Measurements from ENCODE around the gene AGPS. TPM values are rescaled to one million over a fixed set of nuclear protein-coding genes. Genes with fewer than 3 reads are reported as not detected.

The AGPS gene
- total and polyA plus RNA-seq, 2 of the 13 experiments (the other 11 are each of a cell fraction or from before 2014, with no cell fraction given), result 39.4 to 99.0 TPM

GRCh38 chr2:177582000-177582399 is 189.4 kb downstream of the AGPS start:
- 0 out of 2 replicates have a peak, but pooled peaks have one; percentile 18 for TF ChIP-seq ZNF24 (IDR thresholded peaks at IDR 0.05)
- TF ChIP-seq MXD4 (CRISPR knock-in tag; IDR thresholded peaks at IDR 0.05), result no peak
- in situ Hi-C loops (cut with HindIII; ENCODE audit: extremely low pct_ligation_motif_present, low pct_unique_long_range_greater_than_20kb) (no loop called here), intact Hi-C loops (cut with micrococcal nuclease; ENCODE audit: unreplicated experiment) (no loop called here)
- CTCF ChIA-PET (ENCODE audit: low intra/inter-chr PET ratio, low total read pairs), result no interaction called here
- DNase-seq (ENCODE audit: low spot score) (no peak), FAIRE-seq (no peak), ATAC-seq (no peak)
- no peaks in the 10 kb centered on the region; a peak in 1 of 5 replicates for H3K27me3 ChIP-seq (ENCODE audit: control insufficient read depth in 1 of 2, insufficient read depth in 2 of 2, low read length in 2 of 2)
- H3K9ac ChIP-seq (ENCODE audit: insufficient read depth, low read depth, low read length), result no peak overlapping the region
- H3K27ac ChIP-seq (ENCODE audit: extremely low read length, insufficient read depth, low read length), result no peak overlapping the region
- POLR2A ChIA-PET, result no interaction called here
- H2AFZ ChIP-seq (ENCODE audit: low read length), result no peak overlapping the region
- H3K4me3 ChIP-seq (replicated peaks in 1 of 3; ENCODE audit: insufficient read depth in 1 of 3, low read depth in 2 of 3, low read length in 3 of 3), result no peak overlapping the region
- H3K79me2 ChIP-seq (ENCODE audit: insufficient read depth, low read length), result no peaks in the 10 kb centered on the region
- no peaks in the 10 kb centered on the region for H4K20me1 ChIP-seq (ENCODE audit: insufficient read depth, low read length)
- H3K4me1 ChIP-seq (ENCODE audit: insufficient read depth, low read length), result peaks cover 51% of the 10 kb centered on the region
- no peaks in the 10 kb centered on the region for H3K9me3 ChIP-seq (ENCODE audit: low read length)
- H3K4me2 ChIP-seq (ENCODE audit: low read depth, low read length), result no peak overlapping the region
- BruUV-seq (replicated peaks), result no TSS peak
- 56% methylated on average over 1 of the region's 1 CpG for WGBS (ENCODE audit: low lambda C conversion rate)
- H3K36me3 ChIP-seq (replicated peaks in 1 of 2; ENCODE audit: control insufficient read depth in 1 of 2, insufficient read depth in 2 of 2, low read length in 2 of 2), result no peaks in the 10 kb centered on the region

- no peaks in the 10 kb centered on the region for H3K9me3 ChIP-seq (ENCODE audit: low read length)
- no peak overlapping the region for H3K9ac ChIP-seq (ENCODE audit: insufficient read depth, low read depth, low read length)
- 50% methylated on average over 6 of the region's 6 CpGs for WGBS (ENCODE audit: low lambda C conversion rate)
- H3K4me3 ChIP-seq (replicated peaks in 1 of 3; ENCODE audit: insufficient read depth in 1 of 3, low read depth in 2 of 3, low read length in 3 of 3), result no peak overlapping the region
- TF ChIP-seq GLMP (CRISPR knock-in tag; IDR thresholded peaks at IDR 0.05; ENCODE audit: borderline replicate concordance), result no peak
- TF ChIP-seq, protein P1, sequence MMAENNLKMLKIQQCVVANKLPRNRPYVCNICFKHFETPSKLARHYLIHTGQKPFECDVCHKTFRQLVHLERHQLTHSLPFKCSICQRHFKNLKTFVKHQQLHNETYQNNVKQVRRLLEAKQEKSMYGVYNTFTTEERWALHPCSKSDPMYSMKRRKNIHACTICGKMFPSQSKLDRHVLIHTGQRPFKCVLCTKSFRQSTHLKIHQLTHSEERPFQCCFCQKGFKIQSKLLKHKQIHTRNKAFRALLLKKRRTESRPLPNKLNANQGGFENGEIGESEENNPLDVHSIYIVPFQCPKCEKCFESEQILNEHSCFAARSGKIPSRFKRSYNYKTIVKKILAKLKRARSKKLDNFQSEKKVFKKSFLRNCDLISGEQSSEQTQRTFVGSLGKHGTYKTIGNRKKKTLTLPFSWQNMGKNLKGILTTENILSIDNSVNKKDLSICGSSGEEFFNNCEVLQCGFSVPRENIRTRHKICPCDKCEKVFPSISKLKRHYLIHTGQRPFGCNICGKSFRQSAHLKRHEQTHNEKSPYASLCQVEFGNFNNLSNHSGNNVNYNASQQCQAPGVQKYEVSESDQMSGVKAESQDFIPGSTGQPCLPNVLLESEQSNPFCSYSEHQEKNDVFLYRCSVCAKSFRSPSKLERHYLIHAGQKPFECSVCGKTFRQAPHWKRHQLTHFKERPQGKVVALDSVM (CRISPR knock-in tag; IDR thresholded peaks at IDR 0.05), result peak; percentile 59
- in situ Hi-C loops (cut with HindIII; ENCODE audit: extremely low pct_ligation_motif_present, low pct_unique_long_range_greater_than_20kb), result no loop called here
- intact Hi-C loops (cut with micrococcal nuclease; ENCODE audit: unreplicated experiment), result no loop called here
- BruUV-seq (replicated peaks), result no TSS peak
- no peak for DNase-seq (ENCODE audit: low spot score)
- ChIA-PET POLR2A (interaction anchor here (0.6 to 1.7 kb wide), 2 partner anchors 10 to 13 kb away, joined by 3 to 5 read pairs; no protein-coding TSS in a partner anchor), CTCF (ENCODE audit: low intra/inter-chr PET ratio, low total read pairs) (no interaction called here)
- H3K79me2 ChIP-seq (ENCODE audit: insufficient read depth, low read length), result no peaks in the 10 kb centered on the region
- no peak for ATAC-seq
- no peak overlapping the region for H3K4me2 ChIP-seq (ENCODE audit: low read depth, low read length)
- no peak overlapping the region for H3K27ac ChIP-seq (ENCODE audit: extremely low read length, insufficient read depth, low read length)
- no peak for FAIRE-seq
- peaks cover 46% of the 10 kb centered on the region for H3K4me1 ChIP-seq (ENCODE audit: insufficient read depth, low read length)
- no peaks in the 10 kb centered on the region for H4K20me1 ChIP-seq (ENCODE audit: insufficient read depth, low read length)
- H3K36me3 ChIP-seq (replicated peaks in 1 of 2; ENCODE audit: control insufficient read depth in 1 of 2, insufficient read depth in 2 of 2, low read length in 2 of 2), result no peaks in the 10 kb centered on the region
- no peaks in the 10 kb centered on the region; a peak in 1 of 5 replicates for H3K27me3 ChIP-seq (ENCODE audit: control insufficient read depth in 1 of 2, insufficient read depth in 2 of 2, low read length in 2 of 2)
- no peak overlapping the region for H2AFZ ChIP-seq (ENCODE audit: low read length)
Observed at GRCh38 chr2:177584030-177584692, 191.6 kb downstream of the AGPS start.
